Measurements from ENCODE around the gene PRKD2.

- no peak; the same call in 1 of the 2 replicates for TF ChIP-seq ATF2 (CRISPR knock-in tag; IDR thresholded peaks at IDR 0.05; ENCODE audit: borderline replicate concordance, low read depth)
- TF ChIP-seq CTCF (IDR thresholded peaks at IDR 0.05) = no peak
These were observed 77.3 kb downstream of the PRKD2 start for GRCh38 chr19:46639358-46640182.
